Measurements from ENCODE around the gene VAC14.

Gene VAC14

DNA sequence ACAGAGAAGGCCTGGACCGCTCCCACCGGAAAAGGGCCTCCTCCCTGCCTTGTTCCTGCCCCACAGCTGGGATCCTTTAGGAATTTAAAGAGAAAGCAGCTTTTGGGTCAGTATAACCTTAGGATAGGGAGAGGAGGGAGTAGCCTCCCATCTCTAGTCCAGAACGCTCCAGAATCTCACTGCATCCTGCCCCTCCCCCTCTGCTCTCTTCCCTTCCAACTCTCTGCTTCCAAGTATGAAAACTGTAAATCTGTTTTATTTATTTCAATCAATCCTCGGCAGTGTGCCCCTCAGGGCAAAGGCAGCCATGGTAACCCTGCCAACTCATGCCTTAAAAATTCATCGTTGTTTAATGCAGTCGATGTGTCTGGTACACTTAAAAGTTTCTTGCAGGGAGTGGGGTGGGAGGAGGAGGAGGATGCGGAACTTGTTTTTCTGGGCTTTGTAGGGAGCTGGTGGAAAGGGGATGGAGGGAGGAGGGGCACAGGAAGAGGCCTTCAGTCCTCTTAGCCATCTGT lies 94.0 kb downstream of the VAC14 start:
- peak; percentile 91 for DNase-seq (ENCODE audit: low spot score)

DNA sequence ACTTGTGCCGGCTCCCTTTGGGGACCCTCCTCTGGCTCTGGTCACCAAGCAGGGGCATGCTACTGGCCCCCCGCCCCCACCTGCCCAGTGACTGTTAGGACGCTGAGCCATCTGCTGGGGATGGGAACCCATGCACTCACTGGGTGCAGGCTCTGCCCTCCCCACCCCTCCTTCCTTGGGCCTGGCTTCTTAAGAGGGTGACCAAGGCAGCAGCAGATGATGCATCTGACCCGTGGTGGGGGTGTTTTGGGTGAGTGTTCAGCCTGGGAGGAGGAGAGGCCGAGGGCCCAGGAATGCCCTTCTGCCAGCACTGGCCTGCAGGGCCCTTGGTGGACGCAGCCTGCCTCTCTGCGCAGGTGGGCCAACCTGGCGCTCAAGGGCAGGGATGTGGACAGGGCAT lies 95.9 kb downstream of the VAC14 start:
- no peak for DNase-seq (ENCODE audit: low spot score)

DNA sequence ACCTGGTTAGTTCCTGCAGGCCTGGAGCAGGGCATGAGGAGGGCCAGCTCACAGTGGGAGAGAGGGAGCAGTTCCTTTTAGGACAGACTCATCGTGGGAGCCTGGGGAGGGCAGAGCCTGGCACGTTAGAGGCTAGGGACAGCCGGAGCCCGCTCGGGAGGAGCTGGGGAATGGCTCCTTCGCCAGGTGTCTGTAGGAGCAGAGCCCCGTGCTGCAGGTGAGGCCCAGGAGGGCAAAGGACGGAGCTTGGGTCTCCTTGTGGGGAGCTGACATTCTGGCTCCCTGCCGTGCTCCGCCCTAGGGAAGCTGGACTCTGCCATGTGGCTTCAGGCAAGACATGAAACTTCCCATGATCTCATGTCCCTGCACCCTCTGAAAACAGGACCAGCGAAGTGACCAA lies 96.4 kb downstream of the VAC14 start:
- DNase-seq (ENCODE audit: low spot score), result no peak

DNA sequence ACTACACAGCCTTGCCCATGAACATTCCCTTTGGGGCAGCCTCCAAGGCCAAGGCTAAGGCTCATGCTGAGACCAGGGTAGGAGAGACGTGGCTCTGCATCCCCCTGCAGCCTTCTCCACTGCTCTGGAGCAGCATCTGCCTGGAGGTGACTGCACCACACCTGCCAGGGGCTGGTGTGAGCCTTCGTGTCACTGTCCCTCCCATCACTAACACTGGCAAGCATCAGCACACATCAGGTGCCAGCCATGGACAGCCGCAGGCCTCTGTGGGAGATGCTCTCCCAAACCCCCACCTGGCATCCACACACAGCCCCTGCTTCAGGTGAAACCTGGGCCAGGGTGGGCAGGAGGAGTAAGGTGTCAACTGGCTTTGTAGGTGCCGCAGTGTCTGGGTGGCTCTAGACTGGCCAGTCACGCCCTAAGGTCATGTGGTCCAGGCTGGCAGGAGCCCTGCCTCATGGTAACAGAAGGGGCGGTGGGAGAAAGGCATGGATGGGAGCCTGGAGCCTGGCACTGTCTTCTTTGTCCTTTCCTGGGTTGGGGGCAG lies 97.0 kb downstream of the VAC14 start:
- DNase-seq (ENCODE audit: low spot score), result no peak

- DNase-seq (ENCODE audit: low spot score), result peak; percentile 95
These were observed 97.7 kb downstream of the VAC14 start for GRCh38 chr16:70703041-70703834.

DNA sequence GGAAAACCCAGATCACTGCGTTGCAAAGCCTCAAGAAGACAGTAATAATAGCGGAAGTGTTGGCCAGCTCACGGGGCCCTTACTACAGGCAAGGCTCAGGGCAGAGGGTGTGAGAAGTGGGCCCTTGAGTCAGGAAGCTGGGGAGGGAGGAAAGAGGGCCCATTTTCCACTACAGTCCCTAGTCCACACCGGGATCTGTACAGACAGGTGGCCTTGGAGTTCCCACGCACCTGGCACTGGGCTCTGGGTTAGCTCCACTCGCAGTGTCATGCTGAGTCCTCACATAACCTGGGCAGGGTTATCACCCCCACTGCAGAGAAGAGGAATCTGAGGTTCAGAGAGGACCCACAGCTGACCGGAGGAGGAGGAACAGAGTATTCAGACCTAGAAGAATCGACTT lies 98.3 kb downstream of the VAC14 start:
- DNase-seq (ENCODE audit: low spot score), result no peak

- no peak for DNase-seq (ENCODE audit: low spot score)
These were observed 99.0 kb downstream of the VAC14 start for GRCh38 chr16:70701998-70702397.

GRCh38 chr16:70701596-70701995 lies 99.4 kb downstream of the VAC14 start:
- DNase-seq (ENCODE audit: low spot score), result no peak

- DNase-seq (ENCODE audit: low spot score), result no peak
These were observed 99.9 kb downstream of the VAC14 start for GRCh38 chr16:70701036-70701435.

DNA sequence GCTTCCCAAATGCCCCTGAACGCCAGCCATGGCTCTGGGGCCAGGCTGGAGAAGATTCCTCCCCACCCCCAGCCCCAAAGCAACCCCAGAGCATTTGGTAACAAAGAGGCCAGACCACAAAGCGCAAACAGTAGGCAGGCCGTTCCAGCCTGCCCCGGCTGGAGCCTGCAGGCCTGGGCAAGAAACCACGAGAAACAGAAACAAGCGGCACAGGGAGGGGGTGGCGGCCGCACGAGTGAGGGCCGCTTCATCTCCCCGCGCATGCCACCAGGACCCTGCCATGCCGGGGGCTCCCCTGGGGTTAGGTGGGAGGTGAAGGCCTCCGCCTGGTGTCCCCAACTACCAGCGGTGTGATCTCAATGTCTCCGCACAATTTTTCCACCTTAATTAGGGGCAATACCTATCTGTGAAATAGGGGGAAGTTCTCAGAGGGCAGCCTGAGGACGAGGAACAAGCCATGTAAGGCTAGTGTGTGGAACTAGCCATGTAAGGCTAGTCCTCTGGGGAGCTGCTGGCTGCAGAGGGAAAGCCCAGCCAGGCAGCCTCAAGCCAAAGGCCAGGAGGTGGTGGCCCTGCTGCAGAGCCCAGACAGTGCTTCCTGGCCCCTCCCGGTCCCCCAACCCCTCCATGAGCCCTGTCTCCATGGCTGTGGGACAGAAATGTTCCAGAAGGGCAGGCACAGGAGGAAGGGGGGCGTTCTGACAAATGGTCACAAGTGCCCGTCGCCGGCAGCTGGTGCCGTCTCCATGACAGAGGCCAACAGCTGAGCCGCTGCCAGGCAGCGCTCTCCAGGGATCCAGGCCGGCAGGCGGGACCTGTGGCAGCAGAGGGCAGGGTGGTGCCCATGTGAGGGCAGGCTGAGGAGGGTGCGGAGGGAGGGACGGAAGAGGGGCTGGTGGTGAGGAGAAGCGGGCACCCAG lies 100.6 kb downstream of the VAC14 start:
- DNase-seq (ENCODE audit: low spot score), result no peak

DNA sequence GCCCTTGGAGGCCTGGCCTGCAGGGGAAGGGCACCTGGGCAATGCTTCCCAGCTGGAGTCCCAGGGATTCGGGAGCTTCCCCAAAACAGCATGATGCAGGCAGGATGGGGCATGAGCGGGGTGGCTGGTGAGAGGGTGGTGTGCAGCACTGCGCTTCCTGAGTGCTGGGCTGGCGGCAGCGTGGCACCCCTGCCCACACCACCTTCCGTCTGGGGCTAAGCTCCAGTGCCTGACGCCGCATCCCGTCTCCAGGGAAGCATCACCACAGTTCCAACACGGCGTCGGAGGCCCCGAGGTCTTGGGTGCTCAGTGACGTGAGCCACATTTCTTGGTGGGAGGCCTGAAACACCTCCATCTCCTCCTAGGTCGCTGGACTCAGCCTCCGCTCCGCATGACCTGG lies 101.3 kb downstream of the VAC14 start:
- no peak for DNase-seq (ENCODE audit: low spot score)

- no peak for DNase-seq (ENCODE audit: low spot score)
These were observed 102.1 kb downstream of the VAC14 start for GRCh38 chr16:70698901-70699300.

DNA sequence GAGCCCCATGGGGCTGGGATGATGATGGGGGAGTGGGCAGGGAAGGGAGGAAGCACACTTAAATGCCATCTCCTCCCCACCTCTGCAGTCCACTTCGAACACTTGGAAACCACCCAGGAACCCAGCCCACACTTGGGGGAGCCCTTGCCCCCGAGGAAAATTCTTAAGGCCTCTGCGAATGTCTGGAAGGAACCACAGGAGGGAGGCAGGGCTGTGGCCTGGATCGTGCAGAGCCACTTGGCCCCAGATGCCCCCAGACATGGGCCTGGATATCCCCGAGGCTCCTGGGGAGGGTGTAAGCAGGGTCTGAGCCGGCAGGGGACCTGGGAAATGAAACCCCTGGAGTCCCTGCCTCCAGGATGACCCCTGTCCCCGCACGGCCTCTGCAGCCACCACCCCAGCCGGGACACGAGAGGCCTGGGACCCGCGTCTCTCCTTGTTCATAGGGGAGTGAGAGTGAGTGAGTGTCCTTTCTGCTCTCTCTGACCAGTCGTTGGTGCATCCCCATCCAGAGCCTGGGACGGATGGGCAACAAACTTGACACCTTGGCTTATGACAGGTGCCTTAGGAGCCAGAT lies 103.3 kb downstream of the VAC14 start:
- DNase-seq (ENCODE audit: low spot score), result no peak

DNA sequence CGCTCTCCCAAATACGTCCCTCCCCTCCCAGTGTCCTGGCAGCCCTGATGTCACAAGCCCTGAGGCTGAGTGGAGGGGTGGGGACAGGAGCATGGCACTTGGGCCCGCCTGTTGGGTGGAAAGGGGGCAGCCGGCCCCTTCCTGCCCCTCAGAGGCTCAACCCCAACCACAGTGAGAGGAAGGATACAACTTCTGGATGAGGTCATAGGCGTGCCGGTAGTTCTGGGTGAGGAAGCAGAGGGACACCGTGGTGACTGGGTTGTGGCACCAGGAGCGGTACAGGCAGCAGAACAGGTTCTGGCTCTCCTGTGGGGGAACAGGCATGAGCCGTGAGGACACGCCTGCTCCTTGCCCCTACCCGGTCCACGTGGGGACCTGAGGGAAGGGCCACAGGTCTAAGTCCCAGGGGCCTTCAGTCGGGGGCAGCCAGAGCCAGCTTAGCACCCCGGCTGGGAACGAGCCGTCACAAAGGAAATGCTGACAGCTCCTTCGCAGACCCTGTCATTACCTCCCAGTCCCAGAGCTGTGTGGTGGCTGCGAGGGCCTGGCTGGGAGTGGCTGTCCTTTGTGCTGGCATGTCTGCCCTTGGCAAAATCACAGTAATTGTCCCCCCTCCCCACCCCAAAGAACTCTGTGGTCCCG lies 103.9 kb downstream of the VAC14 start:
- no peak for DNase-seq (ENCODE audit: low spot score)

GRCh38 chr16:70696355-70696754 lies 104.6 kb downstream of the VAC14 start:
- no peak for DNase-seq (ENCODE audit: low spot score)

DNA sequence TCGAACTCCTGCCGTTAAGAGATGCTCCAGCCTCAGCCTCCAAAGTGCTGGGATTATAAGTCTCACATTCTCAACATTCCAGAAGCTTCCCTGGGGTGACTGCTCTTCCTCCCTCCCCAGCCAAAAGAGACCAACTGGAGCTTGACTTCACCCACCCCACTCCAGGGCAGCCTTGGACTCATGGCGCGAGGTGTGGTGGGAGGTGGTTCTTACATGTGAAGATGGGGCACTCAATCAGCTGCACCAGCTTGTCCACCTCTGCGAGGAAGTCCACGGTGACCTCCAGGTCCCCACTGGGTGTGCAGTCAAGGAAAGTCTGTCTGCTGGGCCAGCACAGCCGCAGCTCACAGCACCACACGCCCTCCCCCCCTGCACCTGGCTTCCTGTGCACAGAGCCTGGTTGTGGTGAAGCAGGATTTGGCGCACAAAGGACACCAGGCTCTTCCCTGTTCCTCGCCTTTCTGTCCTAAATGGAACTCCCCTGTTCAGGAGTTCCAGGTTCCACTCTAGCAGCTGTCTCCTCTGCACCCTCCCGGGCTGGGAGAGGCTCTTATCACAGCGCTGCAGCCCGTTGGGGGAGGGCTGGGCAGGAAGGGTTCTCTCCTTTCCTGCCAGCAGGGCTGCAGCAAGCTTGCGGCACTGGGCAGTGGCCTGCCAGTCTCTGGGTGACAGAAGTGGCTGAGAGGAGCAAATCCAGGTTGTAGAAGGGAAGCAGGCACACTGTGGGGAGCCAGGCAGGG lies 105.5 kb downstream of the VAC14 start:
- no peak for DNase-seq (ENCODE audit: low spot score)

DNA sequence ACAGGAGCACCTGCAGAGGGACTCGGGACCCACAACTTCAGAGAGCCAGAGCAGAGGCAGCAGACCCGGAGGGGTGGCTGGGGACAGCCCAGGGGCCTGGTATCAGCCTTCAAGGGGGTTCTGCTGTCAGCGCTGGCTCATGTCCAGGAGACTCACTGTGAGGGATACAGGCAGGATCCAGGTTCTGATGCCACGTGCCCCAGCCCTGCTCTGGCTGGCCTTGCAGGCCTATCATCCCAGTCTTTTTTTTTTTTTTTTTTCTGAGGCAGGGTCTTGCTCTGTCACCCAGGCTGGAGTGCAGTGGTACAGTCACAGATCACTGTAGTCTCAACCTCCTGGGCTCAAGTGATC lies 106.1 kb downstream of the VAC14 start:
- DNase-seq (ENCODE audit: low spot score), result no peak

DNA sequence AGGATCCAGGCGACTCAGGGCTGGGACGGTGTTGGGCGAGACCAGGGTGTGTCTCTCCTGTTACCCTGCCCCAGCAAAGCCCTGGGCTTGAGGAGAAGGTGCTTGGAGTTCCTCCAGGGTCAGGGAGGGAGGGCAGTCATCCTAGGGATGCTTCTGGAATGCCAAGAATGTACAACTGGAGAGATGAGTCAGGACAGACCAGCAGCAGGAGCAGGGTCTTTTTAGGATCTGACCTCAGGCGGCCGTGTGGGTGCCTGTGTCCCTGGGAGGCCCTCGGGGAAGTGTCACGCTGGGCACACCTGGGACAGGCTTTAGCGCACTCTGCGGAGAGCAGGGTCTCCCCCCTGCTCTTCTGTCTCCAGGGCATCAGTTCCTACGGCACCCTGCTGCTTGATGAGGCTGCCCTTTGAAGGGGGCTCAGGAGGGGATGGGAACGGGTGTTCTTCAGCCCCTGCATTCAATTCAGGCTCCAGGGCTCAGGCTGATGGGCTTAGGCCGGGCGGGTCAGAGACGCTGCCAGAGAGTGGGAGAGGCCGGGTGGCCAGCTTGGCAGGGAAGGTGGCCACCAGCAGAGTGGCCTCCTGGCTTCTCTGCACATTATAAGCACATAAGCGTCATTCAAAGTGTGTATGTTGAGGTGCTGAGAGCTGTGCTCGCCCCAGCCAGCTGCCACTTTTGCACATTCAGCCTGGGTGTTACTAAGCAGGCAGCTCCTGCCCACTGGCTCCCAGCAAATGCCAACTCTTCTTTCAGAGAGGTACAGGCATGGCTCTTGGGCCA lies 106.7 kb downstream of the VAC14 start:
- DNase-seq (ENCODE audit: low spot score), result peak; percentile 94

GRCh38 chr16:70692873-70693671 lies 107.9 kb downstream of the VAC14 start:
- no peak for DNase-seq (ENCODE audit: low spot score)

Data from hepatic stellate cell (primary cell).